GM19467 (cell line): ENCODE measurements around the gene NT5C1B.

Experiments
- ATAC-seq: cut with Tn5 transposase; IDR thresholded peaks from one replicate; pipeline ENCODE4 v1.9.1; 2021; ENCODE audit warnings: mild to moderate bottlenecking, moderate library complexity; ENCODE audit not compliant: unreplicated experiment

NT5C1B gene

DNA sequence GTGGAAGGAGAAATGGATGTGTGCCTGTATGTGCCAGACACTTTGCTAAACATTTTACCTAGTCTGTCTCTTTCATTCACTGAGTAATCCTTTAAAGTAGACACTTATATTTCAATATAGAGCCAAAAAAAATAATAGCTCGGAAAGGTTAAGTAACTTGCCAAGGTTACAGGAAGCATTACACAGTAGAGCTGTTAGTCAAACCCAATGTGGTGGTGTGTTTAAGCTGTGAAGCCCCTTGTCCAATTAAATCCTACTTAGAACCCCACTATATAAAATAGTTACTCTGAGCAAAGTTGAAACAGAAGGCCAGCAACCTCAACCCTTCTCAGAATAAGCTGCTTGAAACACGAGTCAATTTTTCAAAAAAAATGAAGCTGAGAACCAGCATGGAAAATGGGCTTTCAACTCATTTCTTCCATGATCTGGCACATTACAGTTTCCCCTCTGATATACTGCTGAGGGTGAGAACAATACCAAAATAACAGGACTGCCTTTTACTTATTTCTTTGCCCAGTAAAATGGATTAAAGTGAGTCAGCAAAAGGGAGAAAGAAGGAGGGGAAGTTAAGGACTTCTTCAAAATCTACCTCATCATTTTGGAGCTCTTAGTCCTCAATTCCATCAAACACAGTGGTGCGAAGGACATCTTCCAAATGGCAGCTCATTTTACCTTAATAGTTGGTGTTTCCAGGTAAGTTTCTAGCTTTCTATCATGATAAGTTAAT lies 36.9 kb downstream of the NT5C1B start:
- ATAC-seq = no peak

DNA sequence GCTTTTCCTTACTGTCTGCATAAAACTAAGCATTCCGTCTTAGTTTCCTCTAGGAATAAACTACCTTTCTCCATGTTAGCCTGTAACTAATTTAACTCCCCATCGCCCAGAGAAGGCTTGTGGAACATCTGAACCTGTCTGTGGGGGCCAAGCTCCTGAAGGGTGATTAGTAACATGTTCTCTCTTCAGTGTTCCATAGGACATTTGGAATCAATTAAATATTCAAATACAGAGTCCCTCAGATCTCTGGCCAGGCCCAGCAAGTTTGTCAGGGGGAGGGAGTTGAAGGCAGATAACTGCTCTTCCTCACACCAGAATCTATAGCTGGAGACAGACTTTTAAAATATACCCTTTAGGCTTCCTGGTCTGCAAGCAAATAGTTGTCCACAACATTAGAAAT lies 37.7 kb downstream of the NT5C1B start:
- no peak for ATAC-seq

- no peak for ATAC-seq
Measured at GRCh38 chr2:18551169-18551568, 38.2 kb downstream of the NT5C1B start.

- no peak for ATAC-seq
Measured at GRCh38 chr2:18550433-18550832, 38.9 kb downstream of the NT5C1B start.

DNA sequence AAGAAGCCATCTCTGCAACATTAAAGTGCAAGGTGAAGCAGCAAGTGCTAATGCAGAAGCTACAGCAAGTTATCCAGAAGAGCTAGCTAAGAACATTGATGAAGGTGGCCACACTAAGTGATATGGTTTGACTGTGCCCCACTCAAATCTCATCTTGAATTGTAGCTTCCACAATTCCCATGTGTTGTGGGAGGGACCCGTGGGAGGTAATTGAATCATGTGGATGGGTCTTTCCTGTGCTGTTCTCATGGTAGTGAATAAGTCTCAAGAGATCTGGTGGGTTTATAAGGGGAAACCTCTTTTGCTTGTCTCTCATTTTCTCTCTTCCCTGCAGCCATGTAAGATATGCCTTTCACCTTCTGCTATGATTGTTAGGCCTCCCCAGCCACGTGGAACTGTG lies 40.3 kb downstream of the NT5C1B start:
- no peak for ATAC-seq

GRCh38 chr2:18548621-18549020 lies 40.7 kb downstream of the NT5C1B start:
- no peak for ATAC-seq

DNA sequence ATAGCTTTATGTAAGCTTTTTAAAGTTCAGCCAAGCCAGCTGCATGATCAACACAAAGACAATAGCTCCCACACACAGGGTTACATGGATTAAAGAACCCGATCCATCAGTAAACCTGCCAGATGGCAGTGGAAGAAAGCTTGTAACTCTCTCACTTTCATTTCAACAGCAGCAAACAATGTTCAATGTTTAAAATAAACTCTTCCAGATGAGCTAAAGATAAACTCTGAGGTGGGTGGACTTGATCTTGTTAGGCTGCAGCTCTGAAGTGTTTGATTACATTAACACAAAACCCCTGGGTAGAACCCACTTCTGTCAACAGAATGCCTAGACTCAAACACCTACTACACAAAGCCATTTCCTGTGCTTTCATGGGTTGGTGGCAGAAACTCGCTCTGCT lies 42.8 kb downstream of the NT5C1B start:
- ATAC-seq = no peak

- no peak for ATAC-seq
Measured at GRCh38 chr2:18545384-18545783, 44.0 kb downstream of the NT5C1B start.

- no peak for ATAC-seq
Measured at GRCh38 chr2:18544171-18544570, 45.2 kb downstream of the NT5C1B start.

DNA sequence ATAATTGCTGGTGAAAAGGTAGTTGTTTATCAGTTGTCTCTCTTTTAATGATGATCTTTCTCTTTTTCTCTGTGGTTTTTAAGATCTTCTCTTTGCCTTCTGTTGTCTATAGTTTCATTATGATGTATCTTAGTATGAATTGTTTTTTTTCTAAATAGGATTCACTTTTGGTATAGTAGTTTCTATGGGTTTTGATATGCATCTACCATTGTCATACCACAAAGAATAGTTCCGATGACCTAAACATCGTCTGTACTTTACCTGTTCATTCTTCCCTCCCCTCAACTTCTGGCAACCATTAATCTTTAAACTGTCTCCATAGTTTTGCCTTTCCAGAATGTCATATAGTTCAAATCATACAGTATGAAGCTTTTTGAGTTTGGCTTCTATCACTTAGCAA lies 48.5 kb downstream of the NT5C1B start:
- ATAC-seq = no peak

DNA sequence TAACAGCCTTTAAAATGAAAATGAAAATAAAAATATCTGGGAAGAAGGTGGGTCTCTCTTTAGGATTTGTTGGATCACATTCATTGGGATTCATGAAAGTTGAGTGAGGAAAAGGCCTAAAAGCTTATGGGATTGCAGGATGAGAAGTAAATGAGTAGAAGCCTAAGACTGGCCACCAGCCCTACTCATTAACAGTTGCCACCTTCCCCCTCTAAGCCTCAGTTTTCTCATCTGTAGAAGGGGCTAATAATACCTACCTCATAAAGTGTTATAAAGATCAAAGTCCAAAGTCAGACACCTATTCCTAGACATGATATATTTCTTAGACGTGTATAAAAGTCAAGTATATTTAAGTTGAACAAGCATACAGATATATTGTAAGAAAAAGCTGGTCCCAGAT lies 52.7 kb downstream of the NT5C1B start:
- ATAC-seq = no peak

- ATAC-seq = no peak
Measured at GRCh38 chr2:18536100-18536499, 53.3 kb downstream of the NT5C1B start.

DNA sequence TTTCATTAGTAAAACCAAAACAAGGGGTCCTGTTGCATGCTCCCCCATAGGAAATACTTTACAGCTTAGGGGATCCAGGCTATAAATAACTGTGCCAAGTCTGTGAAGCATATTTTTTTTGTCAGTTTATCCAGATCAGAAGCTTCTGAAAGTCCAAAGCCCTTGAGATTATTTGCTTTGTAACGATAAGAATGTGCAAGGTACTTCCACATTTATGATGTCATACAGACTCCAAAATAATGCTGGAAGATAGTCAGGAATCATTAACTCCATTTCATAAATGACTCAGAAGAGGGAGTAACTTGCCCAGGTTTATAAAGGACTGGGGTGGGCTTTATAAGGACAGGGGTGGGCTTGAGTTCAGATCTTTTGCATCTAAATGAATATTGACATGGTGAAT lies 58.2 kb downstream of the NT5C1B start:
- no peak for ATAC-seq

DNA sequence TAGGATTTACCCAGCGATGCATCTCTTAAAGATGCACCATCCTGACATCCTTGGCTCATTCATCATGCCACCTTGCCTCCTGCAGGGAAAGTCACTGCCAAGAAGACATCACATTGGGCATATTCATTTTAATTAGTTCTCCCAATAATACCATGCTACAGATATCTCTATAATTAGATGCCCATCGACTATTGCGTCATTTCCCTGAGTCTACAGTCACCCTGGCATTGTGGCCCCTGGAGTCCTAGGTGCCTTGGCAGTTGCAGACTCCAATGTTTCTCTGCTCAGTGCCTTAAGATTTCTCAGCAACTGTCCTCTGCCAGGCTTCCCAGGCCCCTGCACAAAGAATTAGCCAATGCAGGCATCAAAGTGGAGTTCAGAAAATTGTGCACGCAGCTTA lies 61.5 kb downstream of the NT5C1B start:
- ATAC-seq = no peak

- no peak for ATAC-seq
Measured at GRCh38 chr2:18527326-18527725, 62.0 kb downstream of the NT5C1B start.

GRCh38 chr2:18526429-18526828 lies 62.9 kb downstream of the NT5C1B start:
- ATAC-seq = no peak

DNA sequence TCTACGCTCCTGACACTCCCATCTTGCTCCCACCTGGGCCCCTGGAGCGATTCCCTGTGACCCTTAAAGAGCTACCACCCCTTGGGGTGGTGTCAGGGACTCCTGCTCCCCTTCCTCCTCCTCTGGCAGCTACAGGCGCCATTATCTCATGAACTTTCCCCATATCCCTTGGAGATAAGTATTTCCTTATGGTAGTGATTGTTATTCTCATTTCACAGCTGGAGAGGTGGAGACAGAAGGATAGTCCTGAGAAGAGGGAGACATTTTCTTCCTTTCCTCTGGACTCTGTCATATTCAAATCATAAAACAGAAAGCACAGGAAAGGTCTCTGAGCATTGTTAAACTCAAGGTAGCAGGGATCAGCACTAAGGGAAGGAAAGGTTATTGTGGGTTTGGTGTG lies 63.5 kb downstream of the NT5C1B start:
- no peak for ATAC-seq

DNA sequence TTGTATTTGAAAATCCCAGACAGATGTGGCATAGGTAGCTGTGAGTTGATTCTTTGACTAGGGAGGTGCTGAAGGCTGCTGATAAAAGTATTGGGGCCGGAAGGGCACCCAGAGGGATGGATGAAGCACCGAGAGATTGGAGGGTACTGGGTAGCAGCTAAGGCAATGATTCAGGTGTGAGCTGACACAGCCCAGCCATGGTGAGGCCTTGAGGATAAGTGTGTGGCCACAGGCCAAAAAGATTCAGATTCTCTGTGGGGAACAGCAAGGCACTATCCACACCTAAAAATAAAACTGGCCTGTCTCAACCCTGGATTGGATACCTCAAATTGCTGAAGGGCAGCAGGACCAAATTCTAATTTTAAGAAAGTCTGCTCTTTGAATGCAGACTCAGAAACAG lies 64.1 kb downstream of the NT5C1B start:
- ATAC-seq = no peak

- ATAC-seq = no peak
Measured at GRCh38 chr2:18522484-18523146, 66.8 kb downstream of the NT5C1B start.

GRCh38 chr2:18520451-18521425 lies 68.6 kb downstream of the NT5C1B start:
- peak; percentile 72 for ATAC-seq

- ATAC-seq = no peak
Measured at GRCh38 chr2:18519914-18520450, 69.4 kb downstream of the NT5C1B start.
